HL-60 (cell line): Measurements from ENCODE around the gene ADCY5.

Source experiments
- DNase-seq, 2 experiments: peaks; one replicate each; pipeline ENCODE4 v3.0.0-alpha.2; 2010 to 2020; ENCODE audit warnings: low read depth in 1 of 2, low spot score in 1 of 2
- H3K27ac ChIP-seq: fragments of 250-450 bp; sonication (Bioruptor Pico); replicated peaks from 2 replicates; pipeline ENCODE4 v1.5.1; 2020; ENCODE audit warnings: mild to moderate bottlenecking, moderate library complexity
- H3K27me3 ChIP-seq: fragments of 250-450 bp; sonication (Bioruptor Pico); 2 replicates; pipeline ENCODE4 v1.5.1; 2021; ENCODE audit warnings: mild to moderate bottlenecking, moderate library complexity; ENCODE audit not compliant: insufficient read depth, poor library complexity, severe bottlenecking
- H3K4me3 ChIP-seq: replicated peaks from 2 replicates; pipeline ENCODE4 v1.5.1; 2011; ENCODE audit warnings: mild to moderate bottlenecking, control low read depth, low read length; ENCODE audit not compliant: insufficient read depth
- GABPA ChIP-seq: IDR thresholded peaks from 2 replicates; pipeline ENCODE4 v1.6.1; 2012; ENCODE audit warnings: low read depth
- POLR2AphosphoS5 ChIP-seq: IDR thresholded peaks from 2 replicates; pipeline ENCODE4 v1.6.1; 2012; ENCODE audit warnings: low read depth
- SPI1 ChIP-seq: IDR thresholded peaks from 2 replicates; pipeline ENCODE4 v1.6.1; 2012; ENCODE audit warnings: low read depth, mild to moderate bottlenecking, borderline replicate concordance
- TF ChIP-seq, protein P1 (sequence below): IDR thresholded peaks from one replicate; pipeline ENCODE4 v1.5.1; 2011; ENCODE audit warnings: low read length, control low read depth, inconsistent platforms; ENCODE audit not compliant: insufficient read depth
- TF ChIP-seq, protein P2 (sequence below): IDR thresholded peaks from 2 replicates; pipeline ENCODE4 v1.6.1; 2012; ENCODE audit warnings: low read depth; ENCODE audit not compliant: insufficient replicate concordance

The ADCY5 gene

DNA sequence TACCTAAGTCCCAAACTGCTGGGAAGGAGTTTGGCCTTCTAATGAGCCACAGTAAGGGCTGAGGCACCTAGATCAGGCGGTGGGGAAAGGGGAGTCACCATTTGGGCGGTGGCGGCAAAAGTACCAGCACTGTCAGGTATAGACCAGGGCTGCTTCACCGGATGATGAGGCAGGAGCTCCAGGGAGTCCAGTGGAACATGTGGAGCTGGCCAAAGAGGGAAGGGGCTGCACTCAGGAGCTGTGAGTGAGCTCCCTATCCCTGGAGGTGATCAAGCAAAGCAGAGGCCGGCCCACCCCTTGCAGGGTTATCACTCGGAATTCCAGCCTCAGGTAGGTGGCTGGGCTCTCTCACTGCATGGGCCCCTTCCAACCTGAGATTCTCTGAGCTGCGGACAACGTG is 138.7 kb downstream of the ADCY5 start:
- DNase-seq: no peak
- no peak overlapping the region for H3K4me3 ChIP-seq
- TF ChIP-seq, protein P1, sequence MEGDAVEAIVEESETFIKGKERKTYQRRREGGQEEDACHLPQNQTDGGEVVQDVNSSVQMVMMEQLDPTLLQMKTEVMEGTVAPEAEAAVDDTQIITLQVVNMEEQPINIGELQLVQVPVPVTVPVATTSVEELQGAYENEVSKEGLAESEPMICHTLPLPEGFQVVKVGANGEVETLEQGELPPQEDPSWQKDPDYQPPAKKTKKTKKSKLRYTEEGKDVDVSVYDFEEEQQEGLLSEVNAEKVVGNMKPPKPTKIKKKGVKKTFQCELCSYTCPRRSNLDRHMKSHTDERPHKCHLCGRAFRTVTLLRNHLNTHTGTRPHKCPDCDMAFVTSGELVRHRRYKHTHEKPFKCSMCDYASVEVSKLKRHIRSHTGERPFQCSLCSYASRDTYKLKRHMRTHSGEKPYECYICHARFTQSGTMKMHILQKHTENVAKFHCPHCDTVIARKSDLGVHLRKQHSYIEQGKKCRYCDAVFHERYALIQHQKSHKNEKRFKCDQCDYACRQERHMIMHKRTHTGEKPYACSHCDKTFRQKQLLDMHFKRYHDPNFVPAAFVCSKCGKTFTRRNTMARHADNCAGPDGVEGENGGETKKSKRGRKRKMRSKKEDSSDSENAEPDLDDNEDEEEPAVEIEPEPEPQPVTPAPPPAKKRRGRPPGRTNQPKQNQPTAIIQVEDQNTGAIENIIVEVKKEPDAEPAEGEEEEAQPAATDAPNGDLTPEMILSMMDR: no peak
- no peak for TF ChIP-seq GABPA
- TF ChIP-seq POLR2AphosphoS5: no peak
- TF ChIP-seq SPI1: no peak
- TF ChIP-seq, protein P2, sequence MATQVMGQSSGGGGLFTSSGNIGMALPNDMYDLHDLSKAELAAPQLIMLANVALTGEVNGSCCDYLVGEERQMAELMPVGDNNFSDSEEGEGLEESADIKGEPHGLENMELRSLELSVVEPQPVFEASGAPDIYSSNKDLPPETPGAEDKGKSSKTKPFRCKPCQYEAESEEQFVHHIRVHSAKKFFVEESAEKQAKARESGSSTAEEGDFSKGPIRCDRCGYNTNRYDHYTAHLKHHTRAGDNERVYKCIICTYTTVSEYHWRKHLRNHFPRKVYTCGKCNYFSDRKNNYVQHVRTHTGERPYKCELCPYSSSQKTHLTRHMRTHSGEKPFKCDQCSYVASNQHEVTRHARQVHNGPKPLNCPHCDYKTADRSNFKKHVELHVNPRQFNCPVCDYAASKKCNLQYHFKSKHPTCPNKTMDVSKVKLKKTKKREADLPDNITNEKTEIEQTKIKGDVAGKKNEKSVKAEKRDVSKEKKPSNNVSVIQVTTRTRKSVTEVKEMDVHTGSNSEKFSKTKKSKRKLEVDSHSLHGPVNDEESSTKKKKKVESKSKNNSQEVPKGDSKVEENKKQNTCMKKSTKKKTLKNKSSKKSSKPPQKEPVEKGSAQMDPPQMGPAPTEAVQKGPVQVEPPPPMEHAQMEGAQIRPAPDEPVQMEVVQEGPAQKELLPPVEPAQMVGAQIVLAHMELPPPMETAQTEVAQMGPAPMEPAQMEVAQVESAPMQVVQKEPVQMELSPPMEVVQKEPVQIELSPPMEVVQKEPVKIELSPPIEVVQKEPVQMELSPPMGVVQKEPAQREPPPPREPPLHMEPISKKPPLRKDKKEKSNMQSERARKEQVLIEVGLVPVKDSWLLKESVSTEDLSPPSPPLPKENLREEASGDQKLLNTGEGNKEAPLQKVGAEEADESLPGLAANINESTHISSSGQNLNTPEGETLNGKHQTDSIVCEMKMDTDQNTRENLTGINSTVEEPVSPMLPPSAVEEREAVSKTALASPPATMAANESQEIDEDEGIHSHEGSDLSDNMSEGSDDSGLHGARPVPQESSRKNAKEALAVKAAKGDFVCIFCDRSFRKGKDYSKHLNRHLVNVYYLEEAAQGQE: no peak
- H3K27me3 ChIP-seq: no peaks in the 10 kb centered on the region
- no peak overlapping the region for H3K27ac ChIP-seq

DNA sequence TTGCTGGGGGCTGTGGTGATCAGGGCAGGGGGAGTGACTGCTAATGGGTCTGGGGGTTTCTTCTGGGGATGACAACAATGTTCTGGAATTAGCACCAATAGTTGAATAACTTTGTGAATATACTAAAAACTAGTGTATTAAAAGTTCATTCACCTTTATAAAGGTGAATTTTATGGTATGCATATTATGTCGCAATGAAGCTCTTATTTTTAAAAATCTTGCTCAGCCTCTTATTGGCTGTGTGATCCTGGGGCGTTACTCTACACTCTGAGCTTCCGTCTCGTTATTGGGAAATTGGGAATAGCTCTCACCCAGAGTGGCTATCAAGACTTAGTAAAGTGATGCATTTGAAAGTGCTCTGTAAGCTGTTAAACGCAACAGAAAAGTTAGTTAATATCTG is 141.8 kb downstream of the ADCY5 start:
- TF ChIP-seq POLR2AphosphoS5: no peak
- TF ChIP-seq, protein P2: no peak
- TF ChIP-seq, protein P1: no peak
- TF ChIP-seq GABPA: no peak
- no peak for TF ChIP-seq SPI1
- DNase-seq: no peak
- Histone ChIP-seq H3K4me3 (no peak overlapping the region), H3K27me3 (no peaks in the 10 kb centered on the region), H3K27ac (no peak overlapping the region)

DNA sequence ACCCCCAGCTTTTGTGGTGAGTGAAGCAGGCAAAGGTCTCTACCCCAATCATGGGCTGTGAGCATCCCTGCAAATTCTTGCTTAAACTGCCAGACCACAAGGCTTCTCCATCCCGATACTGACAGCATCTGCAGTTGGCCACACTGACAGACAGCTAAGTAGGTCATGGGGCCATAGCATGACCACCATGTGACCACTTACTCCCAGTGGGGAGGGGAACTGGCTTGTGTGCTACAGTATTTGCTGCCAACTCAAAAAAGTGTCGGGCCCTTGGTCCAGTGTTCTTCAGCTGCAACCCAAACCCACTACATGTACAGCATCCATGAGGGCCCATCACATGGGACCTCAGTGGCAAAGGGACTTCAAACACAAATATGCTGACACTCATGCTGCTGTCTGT is 143.7 kb downstream of the ADCY5 start:
- Histone ChIP-seq H3K4me3 (no peak overlapping the region), H3K27me3 (no peaks in the 10 kb centered on the region), H3K27ac (no peak overlapping the region)
- TF ChIP-seq, protein P2: no peak
- no peak for TF ChIP-seq GABPA
- TF ChIP-seq POLR2AphosphoS5: no peak
- TF ChIP-seq SPI1: no peak
- TF ChIP-seq, protein P1: no peak
- DNase-seq: no peak
